Cardiac septum (tissue), 1 donor: ENCODE data around the gene SPIRE2. TPM values are rescaled to one million over a fixed set of nuclear protein-coding genes. Genes with fewer than 3 reads are reported as not detected.

Source experiments
- DNase-seq: peaks from one replicate; pipeline ENCODE4 v3.0.0-alpha.2; 2020; ENCODE audit warnings: low spot score
- intact Hi-C: fragments of 100-400 bp; cut with DNase I; formaldehyde crosslinking; loops from one replicate; pipeline ENCODE4 v1.14.0; 2022
- total RNA-seq: library from RNA; stranded (reverse); fragmentation: NEBNext Ultra II Directional; extraction: Animal tissue kit (Norgen Biotek cat#: 25700); gene quantifications from one replicate; pipeline ENCODE4 v1.2.1, GENCODE V29; 2021
- donor health status: DM: no; HTN: no; CAD: no.

The SPIRE2 gene
- total RNA-seq, 1 donor from 2014 or later: 0.92 TPM

DNA sequence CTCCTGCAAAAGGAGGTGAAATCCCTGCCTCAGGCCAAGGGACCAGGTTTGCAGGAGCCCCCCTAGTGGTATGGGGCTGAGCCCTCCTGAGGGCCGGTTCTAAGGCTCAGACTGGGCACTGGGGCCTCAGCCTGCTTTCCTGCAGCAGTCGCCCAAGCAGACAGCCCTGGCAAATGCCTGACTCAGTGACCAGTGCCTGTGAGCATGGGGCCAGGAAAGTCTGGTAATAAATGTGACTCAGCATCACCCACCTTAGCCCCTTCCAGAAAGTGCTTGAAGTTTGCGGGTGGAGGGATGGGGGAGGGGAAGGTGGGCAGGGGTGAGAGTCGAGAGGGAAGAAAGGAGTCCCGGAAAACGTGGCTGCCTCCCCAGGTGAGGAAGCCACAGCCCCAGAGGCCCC lies 92.4 kb downstream of the SPIRE2 start:
- DNase-seq: no peak

More for the DNA sequence above, 92.4 kb downstream of the SPIRE2 start:
- intact Hi-C loops: loop anchor here (5.0 kb wide), 3 partner anchors 48 to 198 kb away; partner anchors contain the start of genes TCF25, VPS9D1 and ZNF276

Other genes starting within 250 kb of the SPIRE2 start
- gene DPEP1, start 214.8 kb upstream of the SPIRE2 start, total RNA-seq: not detected
- gene CHMP1A, start 170.8 kb upstream of the SPIRE2 start, total RNA-seq: 46.0 TPM
- 4.3 TPM for gene SPATA33, start 170.6 kb upstream of the SPIRE2 start, total RNA-seq
- 32.9 TPM for gene CDK10, start 141.8 kb upstream of the SPIRE2 start, total RNA-seq
- gene SPATA2L, start 126.8 kb upstream of the SPIRE2 start, total RNA-seq: 4.4 TPM
- 19.7 TPM for gene VPS9D1, start 107.6 kb upstream of the SPIRE2 start, total RNA-seq
- gene ZNF276, start 106.9 kb upstream of the SPIRE2 start, total RNA-seq: 17.5 TPM
- 1.0 TPM for gene FANCA, start 11.8 kb upstream of the SPIRE2 start, total RNA-seq
- 106 TPM for gene TCF25, start 45.1 kb downstream of the SPIRE2 start, total RNA-seq
- gene MC1R, start 90.4 kb downstream of the SPIRE2 start, total RNA-seq: 4.0 TPM
- 6.8 TPM for gene TUBB3, start 94.9 kb downstream of the SPIRE2 start, total RNA-seq
- gene DEF8, start 120.3 kb downstream of the SPIRE2 start, total RNA-seq: 42.8 TPM
- gene DBNDD1, start 191.0 kb downstream of the SPIRE2 start, total RNA-seq: 3.0 TPM
- not detected for gene PRDM7, start 248.9 kb downstream of the SPIRE2 start, total RNA-seq